ENCODE measurements around the gene STK10. TPM values are rescaled to one million over a fixed set of nuclear protein-coding genes. Genes with fewer than 3 reads are reported as not detected.
A peak's percentile ranks its signal among the peaks of the same experiment; 100 is the strongest.

The STK10 gene
- total and polyA plus RNA-seq, 2 donors (not counting 1 experiment from before 2014, with no cell fraction given) = 97.9 to 253 TPM

DNA sequence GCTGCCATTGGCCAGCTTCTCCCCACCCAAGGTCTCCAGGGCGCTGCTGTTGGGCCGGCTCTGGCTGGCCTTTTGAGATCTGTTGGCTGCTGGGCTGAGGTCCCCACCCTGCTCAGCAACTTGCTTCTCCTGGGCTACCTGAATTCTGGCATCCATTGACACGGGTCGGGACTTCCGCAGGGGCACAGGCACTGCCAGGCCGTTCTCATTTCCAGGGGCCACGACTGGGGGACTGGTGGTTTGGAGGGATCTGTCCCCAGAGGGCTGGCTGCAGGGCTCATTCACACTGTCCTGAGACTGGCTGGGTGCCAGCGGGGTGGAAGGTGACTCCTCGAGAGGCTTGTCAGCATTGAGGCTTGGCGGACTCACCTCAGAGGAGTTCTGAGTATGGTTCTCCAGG is 94.5 kb downstream of the STK10 start:
- peaks cover 45% of the 10 kb centered on the region for H4K20me1 ChIP-seq (ENCODE audit: control insufficient read depth, insufficient read depth, low read length, poor library complexity, severe bottlenecking)
- no peak overlapping the region for H3K4me3 ChIP-seq (ENCODE audit: control extremely low read depth in 1 of 5, extremely low read depth in 1 of 5, insufficient read depth in 1 of 5, low read depth in 2 of 5, low read length in 4 of 5)
- H3K79me2 ChIP-seq (ENCODE audit: control insufficient read depth, insufficient read depth, low read length) = peaks cover 37% of the 10 kb centered on the region
- H3K27me3 ChIP-seq (replicated peaks in 1 of 4; ENCODE audit: control extremely low read depth in 1 of 4, control insufficient read depth in 3 of 4, insufficient read depth in 4 of 4, low read length in 3 of 4) = no peaks in the 10 kb centered on the region
- WGBS (ENCODE audit: insufficient coverage) = 97% methylated on average over 7 of the region's 10 CpGs
- Mint-ChIP-seq H3K27me3 (no peaks in the 10 kb centered on the region), H3K4me3 (no peak overlapping the region), H3K9me3 (ENCODE audit: insufficient read depth) (no peaks in the 10 kb centered on the region), H3K27ac (no peak overlapping the region), H3K4me1 (no peaks in the 10 kb centered on the region)
- H3K36me3 ChIP-seq (replicated peaks in 1 of 2; ENCODE audit: control extremely low read depth in 1 of 2, control insufficient read depth in 1 of 2, extremely low read depth in 1 of 2, insufficient read depth in 2 of 2, low read length in 1 of 2) = peaks cover 2 to 88% of the 10 kb centered on the region in 2 experiments
- TF ChIP-seq CTCF (IDR thresholded peaks at IDR 0.05) (no peak), EZH2 (IDR thresholded peaks at IDR 0.05; ENCODE audit: borderline replicate concordance, insufficient read depth, low read depth, low read length, poor library complexity, severe bottlenecking) (no peak)
- intact Hi-C loops (cut with micrococcal nuclease) = no loop called here
- POLR2A ChIA-PET = no interaction called here
- H3K4me1 ChIP-seq (ENCODE audit: control insufficient read depth in 2 of 2, insufficient read depth in 2 of 2, low read length in 2 of 2) = no peaks in the 10 kb centered on the region
- no peak overlapping the region for H3K27ac ChIP-seq (ENCODE audit: low read length in 2 of 2)
- no peak for ATAC-seq (ENCODE audit: low read depth)
- H2AFZ ChIP-seq (ENCODE audit: insufficient read depth, low read depth, low read length, poor library complexity, severe bottlenecking) = no peak overlapping the region
- CTCF ChIA-PET = interaction anchor here (1.1 kb wide), 1 partner anchor 16 kb away, joined by 3 read pairs; no protein-coding TSS in a partner anchor
- H3K4me2 ChIP-seq (replicated peaks; ENCODE audit: low read depth, low read length, poor library complexity, severe bottlenecking) = no peak overlapping the region
- no peaks in the 10 kb centered on the region for H3K9me3 ChIP-seq (ENCODE audit: control extremely low read depth in 1 of 3, control insufficient read depth in 2 of 3, insufficient read depth in 1 of 3, low read length in 2 of 3)
- H3K9ac ChIP-seq (ENCODE audit: low read length) = no peak overlapping the region
- DNase-seq = no peak

DNA sequence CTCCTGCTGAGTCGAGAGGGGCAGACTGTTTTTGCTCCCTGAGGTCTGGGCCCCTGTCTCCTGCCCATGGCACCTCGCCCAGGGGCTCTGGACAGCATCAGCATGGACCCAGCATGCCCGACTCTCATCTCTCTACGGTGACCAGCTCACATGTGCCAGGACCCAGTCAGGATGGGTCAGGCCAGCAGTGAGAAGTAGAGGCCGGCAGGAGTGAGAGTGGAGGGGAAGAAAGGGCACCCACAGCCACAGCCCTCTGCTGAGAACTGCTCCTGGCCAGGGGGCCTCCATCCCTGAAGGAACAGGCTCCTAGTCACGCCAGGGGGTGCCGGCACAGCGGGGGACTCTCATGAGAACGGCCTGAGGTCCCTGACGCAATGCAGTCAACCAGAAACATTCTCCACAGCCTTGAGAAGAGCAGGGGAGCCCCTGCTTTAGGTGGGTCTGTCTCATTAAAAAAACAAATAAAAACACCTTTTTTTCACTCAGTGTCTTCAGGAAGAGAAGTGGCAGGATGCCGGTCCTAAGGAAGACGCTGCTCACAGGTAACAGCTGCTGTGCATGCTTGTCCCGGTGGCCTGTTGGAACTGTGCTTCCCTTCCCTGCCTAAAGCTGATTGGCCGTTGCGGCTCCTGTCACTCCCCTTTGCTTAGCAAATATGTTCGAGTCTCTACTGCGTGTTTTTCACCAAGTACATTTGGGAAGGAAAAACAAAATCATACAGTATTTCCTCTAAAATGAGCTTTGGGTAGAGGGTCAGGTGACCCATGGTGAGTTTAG is 95.9 kb downstream of the STK10 start:
- ChIA-PET POLR2A (no interaction called here), CTCF (no interaction called here)
- no peak overlapping the region for H3K4me3 Mint-ChIP-seq

More for the DNA sequence above, 95.9 kb downstream of the STK10 start:
- intact Hi-C loops (cut with micrococcal nuclease) = no loop called here
- no peak overlapping the region for H2AFZ ChIP-seq (ENCODE audit: insufficient read depth, low read depth, low read length, poor library complexity, severe bottlenecking)
- no peak overlapping the region for H3K4me2 ChIP-seq (replicated peaks; ENCODE audit: low read depth, low read length, poor library complexity, severe bottlenecking)
- no peak overlapping the region for H3K4me3 ChIP-seq (ENCODE audit: control extremely low read depth in 1 of 5, extremely low read depth in 1 of 5, insufficient read depth in 1 of 5, low read depth in 2 of 5, low read length in 4 of 5)
- Mint-ChIP-seq H3K27ac (no peak overlapping the region), H3K27me3 (no peaks in the 10 kb centered on the region), H3K9me3 (ENCODE audit: insufficient read depth) (no peaks in the 10 kb centered on the region), H3K4me1 (no peaks in the 10 kb centered on the region)
- H3K27ac ChIP-seq (ENCODE audit: low read length in 2 of 2) = no peak overlapping the region
- no peaks in the 10 kb centered on the region for H3K9me3 ChIP-seq (ENCODE audit: control extremely low read depth in 1 of 3, control insufficient read depth in 2 of 3, insufficient read depth in 1 of 3, low read length in 2 of 3)
- H3K36me3 ChIP-seq (replicated peaks in 1 of 2; ENCODE audit: control extremely low read depth in 1 of 2, control insufficient read depth in 1 of 2, extremely low read depth in 1 of 2, insufficient read depth in 2 of 2, low read length in 1 of 2) = peaks cover 2 to 77% of the 10 kb centered on the region in 2 experiments
- peaks cover 25% of the 10 kb centered on the region for H3K79me2 ChIP-seq (ENCODE audit: control insufficient read depth, insufficient read depth, low read length)
- DNase-seq = peak; percentile 3
- H3K9ac ChIP-seq (ENCODE audit: low read length) = no peak overlapping the region
- WGBS (ENCODE audit: insufficient coverage) = over 99% methylated on average over 14 of the region's 17 CpGs
- H3K4me1 ChIP-seq (ENCODE audit: control insufficient read depth in 2 of 2, insufficient read depth in 2 of 2, low read length in 2 of 2) = no peaks in the 10 kb centered on the region
- no peak for ATAC-seq (ENCODE audit: low read depth)
- TF ChIP-seq EZH2 (IDR thresholded peaks at IDR 0.05; ENCODE audit: borderline replicate concordance, insufficient read depth, low read depth, low read length, poor library complexity, severe bottlenecking) (no peak), CTCF (IDR thresholded peaks at IDR 0.05) (no peak)
- H4K20me1 ChIP-seq (ENCODE audit: control insufficient read depth, insufficient read depth, low read length, poor library complexity, severe bottlenecking) = peaks cover 31% of the 10 kb centered on the region
- H3K27me3 ChIP-seq (replicated peaks in 1 of 4; ENCODE audit: control extremely low read depth in 1 of 4, control insufficient read depth in 3 of 4, insufficient read depth in 4 of 4, low read length in 3 of 4) = no peaks in the 10 kb centered on the region
